ENCODE measurements around the gene MCM3AP. TPM values are rescaled to one million over a fixed set of nuclear protein-coding genes. Genes with fewer than 3 reads are reported as not detected.

Gene MCM3AP
- total and polyA plus RNA-seq, 9 of the 15 experiments (the other 6 are each of a cell fraction or from before 2014, with no cell fraction given): 6.5 to 179 (median 69.6) TPM

DNA sequence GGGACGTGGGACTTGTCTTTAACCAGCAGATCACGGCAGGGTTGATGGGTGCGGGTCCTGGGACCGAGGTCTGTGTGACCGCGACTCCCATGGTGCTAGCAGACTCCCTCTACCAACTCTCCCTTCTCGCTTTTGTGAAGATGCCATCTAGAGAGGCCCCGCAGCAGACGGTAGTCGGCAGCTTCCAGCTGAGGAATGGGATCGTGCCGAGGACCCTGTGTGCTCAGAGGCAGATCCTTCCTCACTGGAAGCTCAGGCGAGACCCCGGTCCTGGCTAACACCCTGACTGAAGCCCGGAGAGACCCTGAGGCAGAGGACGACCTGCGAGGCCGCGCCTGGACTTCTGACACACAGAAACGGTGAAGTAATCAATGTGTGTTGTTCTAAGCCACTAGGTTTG lies 88.7 kb downstream of the MCM3AP start (continued):
- TF ChIP-seq, protein P1, sequence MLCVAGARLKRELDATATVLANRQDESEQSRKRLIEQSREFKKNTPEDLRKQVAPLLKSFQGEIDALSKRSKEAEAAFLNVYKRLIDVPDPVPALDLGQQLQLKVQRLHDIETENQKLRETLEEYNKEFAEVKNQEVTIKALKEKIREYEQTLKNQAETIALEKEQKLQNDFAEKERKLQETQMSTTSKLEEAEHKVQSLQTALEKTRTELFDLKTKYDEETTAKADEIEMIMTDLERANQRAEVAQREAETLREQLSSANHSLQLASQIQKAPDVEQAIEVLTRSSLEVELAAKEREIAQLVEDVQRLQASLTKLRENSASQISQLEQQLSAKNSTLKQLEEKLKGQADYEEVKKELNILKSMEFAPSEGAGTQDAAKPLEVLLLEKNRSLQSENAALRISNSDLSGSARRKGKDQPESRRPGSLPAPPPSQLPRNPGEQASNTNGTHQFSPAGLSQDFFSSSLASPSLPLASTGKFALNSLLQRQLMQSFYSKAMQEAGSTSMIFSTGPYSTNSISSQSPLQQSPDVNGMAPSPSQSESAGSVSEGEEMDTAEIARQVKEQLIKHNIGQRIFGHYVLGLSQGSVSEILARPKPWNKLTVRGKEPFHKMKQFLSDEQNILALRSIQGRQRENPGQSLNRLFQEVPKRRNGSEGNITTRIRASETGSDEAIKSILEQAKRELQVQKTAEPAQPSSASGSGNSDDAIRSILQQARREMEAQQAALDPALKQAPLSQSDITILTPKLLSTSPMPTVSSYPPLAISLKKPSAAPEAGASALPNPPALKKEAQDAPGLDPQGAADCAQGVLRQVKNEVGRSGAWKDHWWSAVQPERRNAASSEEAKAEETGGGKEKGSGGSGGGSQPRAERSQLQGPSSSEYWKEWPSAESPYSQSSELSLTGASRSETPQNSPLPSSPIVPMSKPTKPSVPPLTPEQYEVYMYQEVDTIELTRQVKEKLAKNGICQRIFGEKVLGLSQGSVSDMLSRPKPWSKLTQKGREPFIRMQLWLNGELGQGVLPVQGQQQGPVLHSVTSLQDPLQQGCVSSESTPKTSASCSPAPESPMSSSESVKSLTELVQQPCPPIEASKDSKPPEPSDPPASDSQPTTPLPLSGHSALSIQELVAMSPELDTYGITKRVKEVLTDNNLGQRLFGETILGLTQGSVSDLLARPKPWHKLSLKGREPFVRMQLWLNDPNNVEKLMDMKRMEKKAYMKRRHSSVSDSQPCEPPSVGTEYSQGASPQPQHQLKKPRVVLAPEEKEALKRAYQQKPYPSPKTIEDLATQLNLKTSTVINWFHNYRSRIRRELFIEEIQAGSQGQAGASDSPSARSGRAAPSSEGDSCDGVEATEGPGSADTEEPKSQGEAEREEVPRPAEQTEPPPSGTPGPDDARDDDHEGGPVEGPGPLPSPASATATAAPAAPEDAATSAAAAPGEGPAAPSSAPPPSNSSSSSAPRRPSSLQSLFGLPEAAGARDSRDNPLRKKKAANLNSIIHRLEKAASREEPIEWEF (CRISPR knock-in tag; IDR thresholded peaks at IDR 0.05): no peak
- TF ChIP-seq SRSF7 (optimal IDR thresholded peaks at IDR 0.05; ENCODE audit: low read depth, low read length) (no peak), GABPB2 (CRISPR knock-in tag; conservative IDR thresholded peaks at IDR 0.05) (no peak)
- TF ChIP-seq, protein P2, sequence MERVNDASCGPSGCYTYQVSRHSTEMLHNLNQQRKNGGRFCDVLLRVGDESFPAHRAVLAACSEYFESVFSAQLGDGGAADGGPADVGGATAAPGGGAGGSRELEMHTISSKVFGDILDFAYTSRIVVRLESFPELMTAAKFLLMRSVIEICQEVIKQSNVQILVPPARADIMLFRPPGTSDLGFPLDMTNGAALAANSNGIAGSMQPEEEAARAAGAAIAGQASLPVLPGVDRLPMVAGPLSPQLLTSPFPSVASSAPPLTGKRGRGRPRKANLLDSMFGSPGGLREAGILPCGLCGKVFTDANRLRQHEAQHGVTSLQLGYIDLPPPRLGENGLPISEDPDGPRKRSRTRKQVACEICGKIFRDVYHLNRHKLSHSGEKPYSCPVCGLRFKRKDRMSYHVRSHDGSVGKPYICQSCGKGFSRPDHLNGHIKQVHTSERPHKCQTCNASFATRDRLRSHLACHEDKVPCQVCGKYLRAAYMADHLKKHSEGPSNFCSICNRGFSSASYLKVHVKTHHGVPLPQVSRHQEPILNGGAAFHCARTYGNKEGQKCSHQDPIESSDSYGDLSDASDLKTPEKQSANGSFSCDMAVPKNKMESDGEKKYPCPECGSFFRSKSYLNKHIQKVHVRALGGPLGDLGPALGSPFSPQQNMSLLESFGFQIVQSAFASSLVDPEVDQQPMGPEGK (CRISPR knock-in tag; IDR thresholded peaks at IDR 0.05; ENCODE audit: borderline replicate concordance): no peak
- TF ChIP-seq, protein P3, sequence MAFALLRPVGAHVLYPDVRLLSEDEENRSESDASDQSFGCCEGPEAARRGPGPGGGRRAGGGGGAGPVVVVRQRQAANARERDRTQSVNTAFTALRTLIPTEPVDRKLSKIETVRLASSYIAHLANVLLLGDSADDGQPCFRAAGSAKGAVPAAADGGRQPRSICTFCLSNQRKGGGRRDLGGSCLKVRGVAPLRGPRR (CRISPR knock-in tag; IDR thresholded peaks at IDR 0.05): no peak

All from K562 (cell line).